Gastrocnemius medialis (tissue), 4 donors: ENCODE measurements around the gene ERCC6. TPM values are rescaled to one million over a fixed set of nuclear protein-coding genes. Genes with fewer than 3 reads are reported as not detected.
A peak's percentile ranks its signal among the peaks of the same experiment; 100 is the strongest.

Source experiments
- ATAC-seq, 2 donors: fragments of 150-250 bp; one replicate each; pipeline ENCODE4 v1.9.1; 2016
- DNase-seq, 2 donors: peaks; one replicate each; pipeline ENCODE4 v3.0.0-alpha.2; 2019
- H3K27ac ChIP-seq, 4 donors: fragments of 200-600 bp; sonication (generic); 1 replicate in 1 of 4; 2 replicates in 3 of 4; pipeline ENCODE4 v1.5.1; 2016 to 2018; ENCODE audit warnings: mild to moderate bottlenecking in 2 of 4, moderate library complexity in 1 of 4
- H3K27me3 ChIP-seq, 3 donors: fragments of 200-600 bp; sonication (generic) in 2 of 3; 1 replicate in 1 of 3; 2 replicates in 2 of 3; pipeline versions ENCODE4 v1.5.1 to v1.6.0; 2016 to 2019; ENCODE audit warnings: mild to moderate bottlenecking in 1 of 3, moderate library complexity in 1 of 3
- H3K36me3 ChIP-seq, 2 donors: fragments of 200-600 bp; sonication (generic) in 1 of 2; one replicate each; pipeline ENCODE4 v1.5.1; 2017 to 2018
- H3K4me1 ChIP-seq, 2 donors: fragments of 200-600 bp; sonication (generic) in 1 of 2; one replicate each; pipeline ENCODE4 v1.5.1; 2016 to 2017; ENCODE audit warnings: mild to moderate bottlenecking in 2 of 2
- H3K4me3 ChIP-seq, 4 donors: fragments of 200-600 bp; sonication (generic) in 3 of 4; 1 replicate in 1 of 4; 2 replicates in 3 of 4; pipeline ENCODE4 v1.5.1; 2016 to 2019; ENCODE audit warnings: mild to moderate bottlenecking in 2 of 4
- H3K9me3 ChIP-seq, 3 donors: fragments of 200-600 bp; sonication (generic) in 2 of 3; 1 replicate in 1 of 3; 2 replicates in 2 of 3; pipeline ENCODE4 v1.5.1; 2016 to 2019
- CTCF ChIP-seq, 5 experiments: fragments of 450-650 bp in 3 of 5; fragments of 200-600 bp in 2 of 5; sonication (generic) in 2 of 5; IDR thresholded peaks in 4 of 5; conservative IDR thresholded peaks in 1 of 5; 1 replicate in 4 of 5; 2 replicates in 1 of 5; pipeline ENCODE4 v1.5.1; 2016 to 2019; ENCODE audit warnings: antibody characterized with exemption in 5 of 5, mild to moderate bottlenecking in 3 of 5, moderate library complexity in 3 of 5
- POLR2A ChIP-seq, 2 donors: fragments of 450-650 bp; IDR thresholded peaks; one replicate each; pipeline ENCODE4 v1.6.1; 2017; ENCODE audit warnings: antibody characterized with exemption in 2 of 2, mild to moderate bottlenecking in 2 of 2, moderate library complexity in 2 of 2
- in situ Hi-C, 4 donors: fragments of 200-750 bp; cut with MboI; loops; one replicate each; pipeline versions ENCODE4 v1.15.0 to v1.8.0; 2017; ENCODE audit warnings: low sequenced_read_pairs in 4 of 4
- intact Hi-C: fragments of 100-400 bp; cut with DNase I; formaldehyde crosslinking; loops from one replicate; pipeline ENCODE4 v1.15.1; 2023; ENCODE audit warnings: low total_unique reads
- total RNA-seq, 4 donors: library from RNA; depleted of rRNA; stranded (reverse); fragments of >200 nt; gene quantifications; one replicate each; pipeline versions ENCODE4 v1.1.0 to v1.2.3, GENCODE V29; 2016

The ERCC6 gene
- total RNA-seq, 4 donors from 2014 or later = 8.7 to 16.7 (median 10.5) TPM

GRCh38 chr10:49512121-49512809 lies 26.7 kb downstream of the ERCC6 start:
- Histone ChIP-seq H3K36me3 (no peaks in the 10 kb centered on the region), H3K9me3 (no peaks in the 10 kb centered on the region), H3K4me3 (no peak overlapping the region), H3K27me3 (no peaks in the 10 kb centered on the region), H3K4me1 (peaks cover 0 to 13% of the 10 kb centered on the region in 2 donors), H3K27ac (no peak overlapping the region)
- intact Hi-C loops (no loop called here), in situ Hi-C loops (loop anchor here (10.0 to 25.0 kb wide), 6 partner anchors 97 to 850 kb away; no protein-coding TSS in a partner anchor)
- DNase-seq = no peak
- no peak for ATAC-seq
- no peak for TF ChIP-seq POLR2A (IDR thresholded peaks at IDR 0.05)
- TF ChIP-seq CTCF (IDR thresholded peaks at IDR 0.05 in 4 of 5, conservative IDR thresholded peaks at IDR 0.05 in 1 of 5) = peak in 4 of 5 experiments; percentile 15 to 62 (median 44)

GRCh38 chr10:49509771-49510303 lies 29.1 kb downstream of the ERCC6 start:
- peaks cover 0 to 2% of the 10 kb centered on the region in 2 donors for H3K36me3 ChIP-seq
- in situ Hi-C loops = loop anchor here (10.0 to 25.0 kb wide), 6 partner anchors 95 to 848 kb away; no protein-coding TSS in a partner anchor
- no peak for ATAC-seq

GRCh38 chr10:49508654-49509053 lies 30.3 kb downstream of the ERCC6 start:
- intact Hi-C loops = no loop called here
- DNase-seq = no peak
- no peak for ATAC-seq
- Histone ChIP-seq H3K4me3 (no peak overlapping the region), H3K36me3 (peaks cover 0 to 2% of the 10 kb centered on the region in 2 donors), H3K9me3 (no peaks in the 10 kb centered on the region), H3K4me1 (peaks cover 0 to 13% of the 10 kb centered on the region in 2 donors), H3K27me3 (no peaks in the 10 kb centered on the region), H3K27ac (no peak overlapping the region)
- in situ Hi-C loops = loop anchor here (25.0 kb wide), 3 partner anchors 96 to 846 kb away; no protein-coding TSS in a partner anchor
- TF ChIP-seq CTCF (IDR thresholded peaks at IDR 0.05 in 4 of 5, conservative IDR thresholded peaks at IDR 0.05 in 1 of 5) (no peak), POLR2A (IDR thresholded peaks at IDR 0.05) (no peak)

More at GRCh38 chr10:49509771-49510303, 29.1 kb downstream of the ERCC6 start:
- no peaks in the 10 kb centered on the region for H3K27me3 ChIP-seq
- H3K27ac ChIP-seq = no peak overlapping the region
- DNase-seq = no peak
- H3K4me3 ChIP-seq = no peak overlapping the region
- no peaks in the 10 kb centered on the region for H3K9me3 ChIP-seq
- TF ChIP-seq CTCF (IDR thresholded peaks at IDR 0.05 in 4 of 5, conservative IDR thresholded peaks at IDR 0.05 in 1 of 5) (no peak), POLR2A (IDR thresholded peaks at IDR 0.05) (no peak)
- intact Hi-C loops = no loop called here
- peaks cover 0 to 13% of the 10 kb centered on the region in 2 donors for H3K4me1 ChIP-seq

- H3K4me3 ChIP-seq = no peak overlapping the region
- no peaks in the 10 kb centered on the region for H3K27me3 ChIP-seq
- in situ Hi-C loops = loop anchor here (25.0 kb wide), 3 partner anchors 96 to 846 kb away; no protein-coding TSS in a partner anchor
- peaks cover 0 to 2% of the 10 kb centered on the region in 2 donors for H3K36me3 ChIP-seq
- DNase-seq = no peak
- H3K4me1 ChIP-seq = peaks cover 0 to 13% of the 10 kb centered on the region in 2 donors
- intact Hi-C loops = no loop called here
- ATAC-seq = no peak
- TF ChIP-seq POLR2A (IDR thresholded peaks at IDR 0.05) = no peak
- no peak for TF ChIP-seq CTCF (IDR thresholded peaks at IDR 0.05 in 4 of 5, conservative IDR thresholded peaks at IDR 0.05 in 1 of 5)
- no peaks in the 10 kb centered on the region for H3K9me3 ChIP-seq
- H3K27ac ChIP-seq = no peak overlapping the region
Measured at GRCh38 chr10:49508249-49508648, 30.7 kb downstream of the ERCC6 start.
